NT2/D1 (cell line): ENCODE measurements around the gene CCDC154.

Experiments used
- DNase-seq: peaks from one replicate; pipeline ENCODE4 v3.0.0-alpha.2; 2011; ENCODE audit warnings: low read depth, low spot score
- H3K27me3 ChIP-seq: 2 replicates; pipeline ENCODE4 v1.6.0; 2011; ENCODE audit warnings: mild to moderate bottlenecking; ENCODE audit not compliant: insufficient read length, insufficient read depth
- H3K36me3 ChIP-seq: 2 replicates; pipeline ENCODE4 v1.6.1; 2011; ENCODE audit warnings: mild to moderate bottlenecking, low read length, mixed read lengths; ENCODE audit not compliant: insufficient read depth, insufficient read length
- H3K4me1 ChIP-seq: 2 replicates; pipeline ENCODE4 v1.5.1; 2011; ENCODE audit not compliant: insufficient read depth, insufficient read length
- H3K4me3 ChIP-seq: 2 replicates; pipeline ENCODE4 v1.5.1; 2011; ENCODE audit warnings: low read depth; ENCODE audit not compliant: insufficient read length
- H3K9ac ChIP-seq: 2 replicates; pipeline ENCODE4 v1.6.0; 2011; ENCODE audit warnings: low read depth; ENCODE audit not compliant: insufficient read length
- H3K9me3 ChIP-seq: 2 replicates; pipeline ENCODE4 v1.5.1; 2011; ENCODE audit warnings: mild to moderate bottlenecking, low read length; ENCODE audit not compliant: insufficient read depth
- SUZ12 ChIP-seq: IDR thresholded peaks from 2 replicates; pipeline ENCODE4 v1.6.1; 2011; ENCODE audit not compliant: insufficient read length, insufficient read depth; ENCODE audit errors: extremely low read depth
- YY1 ChIP-seq: IDR thresholded peaks from 2 replicates; pipeline ENCODE4 v1.6.1; 2011; ENCODE audit not compliant: insufficient read length, insufficient read depth
- ZNF274 ChIP-seq: IDR thresholded peaks from 2 replicates; pipeline ENCODE4 v1.6.1; 2011; ENCODE audit warnings: mild to moderate bottlenecking, low read depth, low read length

The CCDC154 gene, protein sequence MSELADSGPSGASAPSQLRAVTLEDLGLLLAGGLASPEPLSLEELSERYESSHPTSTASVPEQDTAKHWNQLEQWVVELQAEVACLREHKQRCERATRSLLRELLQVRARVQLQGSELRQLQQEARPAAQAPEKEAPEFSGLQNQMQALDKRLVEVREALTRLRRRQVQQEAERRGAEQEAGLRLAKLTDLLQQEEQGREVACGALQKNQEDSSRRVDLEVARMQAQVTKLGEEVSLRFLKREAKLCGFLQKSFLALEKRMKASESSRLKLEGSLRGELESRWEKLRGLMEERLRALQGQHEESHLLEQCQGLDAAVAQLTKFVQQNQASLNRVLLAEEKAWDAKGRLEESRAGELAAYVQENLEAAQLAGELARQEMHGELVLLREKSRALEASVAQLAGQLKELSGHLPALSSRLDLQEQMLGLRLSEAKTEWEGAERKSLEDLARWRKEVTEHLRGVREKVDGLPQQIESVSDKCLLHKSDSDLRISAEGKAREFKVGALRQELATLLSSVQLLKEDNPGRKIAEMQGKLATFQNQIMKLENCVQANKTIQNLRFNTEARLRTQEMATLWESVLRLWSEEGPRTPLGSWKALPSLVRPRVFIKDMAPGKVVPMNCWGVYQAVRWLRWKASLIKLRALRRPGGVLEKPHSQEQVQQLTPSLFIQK

GRCh38 chr16:1443980-1444729, at the start of gene CCDC154:
Gene CCDC154, minus strand, starts transcription at chr16:1444556. Its CDS starts 234 bp downstream, at chr16:1444322.
- peaks cover 37% of the 10 kb centered on the region for H3K36me3 ChIP-seq
- no peaks in the 10 kb centered on the region for H3K27me3 ChIP-seq
- H3K4me1 ChIP-seq, result peaks cover 4% of the 10 kb centered on the region
- H3K4me3 ChIP-seq, result no peak within 1 kb of the TSS
- H3K9me3 ChIP-seq, result no peaks in the 10 kb centered on the region
- no peak within 1 kb of the TSS for H3K9ac ChIP-seq
- no peak for DNase-seq
- TF ChIP-seq ZNF274 (no peak), SUZ12 (no peak), YY1 (no peak)

GRCh38 chr16:1493746-1494094, 49.4 kb upstream of the CCDC154 start:
- Histone ChIP-seq H3K9me3 (no peaks in the 10 kb centered on the region), H3K36me3 (peaks cover 47% of the 10 kb centered on the region), H3K4me1 (peaks cover 17% of the 10 kb centered on the region), H3K27me3 (no peaks in the 10 kb centered on the region), H3K4me3 (peak overlapping the region; percentile 82), H3K9ac (peak overlapping the region; percentile 98)
- TF ChIP-seq SUZ12 (no peak), YY1 (no peak), ZNF274 (no peak)
- no peak for DNase-seq

DNA sequence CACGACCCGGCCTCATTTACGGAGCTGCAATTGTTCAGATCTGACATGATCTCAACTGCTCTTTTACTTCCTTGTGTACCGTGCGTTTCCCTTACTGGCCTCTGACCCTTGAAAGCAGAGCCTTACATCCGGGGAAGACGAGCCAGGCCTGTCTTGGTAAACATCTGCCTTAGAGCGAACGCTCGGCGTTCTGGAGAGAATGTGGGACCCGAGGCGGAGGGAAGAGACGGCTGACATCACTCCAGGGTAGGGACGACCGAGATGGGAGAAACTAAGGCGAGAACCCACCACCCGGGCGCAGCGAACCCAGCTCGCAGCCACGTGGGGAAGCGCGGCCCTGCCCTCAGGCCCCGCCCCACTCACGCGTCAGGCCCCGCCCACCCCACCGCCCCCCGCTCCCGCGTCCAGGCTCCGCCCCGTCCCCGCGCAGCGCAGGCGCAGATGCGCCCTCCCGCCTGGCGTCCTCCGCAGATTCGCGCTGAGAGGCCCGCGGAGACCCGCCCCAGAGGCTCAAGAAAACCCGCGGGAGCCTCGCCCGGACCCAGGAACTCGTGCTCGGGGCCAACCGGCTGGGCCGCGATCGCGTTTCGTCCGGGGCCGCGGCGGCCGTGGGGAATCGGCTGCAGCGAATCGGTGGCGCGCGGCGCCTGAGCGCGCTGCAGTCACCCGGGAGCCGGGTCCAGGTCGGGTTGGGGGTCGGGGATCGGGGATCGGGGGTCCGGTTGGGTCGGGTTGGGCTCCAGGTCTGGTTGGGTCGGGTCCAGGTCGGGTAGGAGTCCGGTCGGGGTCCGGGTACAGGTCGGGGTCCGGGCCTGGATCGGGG, 48.8 kb upstream of the CCDC154 start, which contains the start of gene TELO2:
Gene TELO2 (plus strand): TSS at position 438 of the 823 bp plus-strand sequence. CDS start 922 bp downstream, outside the sequence.
- Histone ChIP-seq H3K27me3 (no peaks in the 10 kb centered on the region), H3K4me1 (peaks cover 17% of the 10 kb centered on the region), H3K4me3 (peak within 1 kb of the TSS; percentile 82), H3K36me3 (peaks cover 41% of the 10 kb centered on the region), H3K9ac (peak within 1 kb of the TSS; percentile 98), H3K9me3 (no peaks in the 10 kb centered on the region)
- DNase-seq, result peak; percentile 65
- no peak for TF ChIP-seq ZNF274
- TF ChIP-seq YY1, result no peak

GRCh38 chr16:1492082-1492922, 47.9 kb upstream of the CCDC154 start:
- Histone ChIP-seq H3K36me3 (peaks cover 33% of the 10 kb centered on the region), H3K4me1 (peaks cover 17% of the 10 kb centered on the region), H3K27me3 (no peaks in the 10 kb centered on the region), H3K9me3 (no peaks in the 10 kb centered on the region), H3K9ac (peak overlapping the region; percentile 84), H3K4me3 (peak overlapping the region; percentile 82)
- DNase-seq, result no peak
- TF ChIP-seq YY1 (no peak), ZNF274 (no peak), SUZ12 (no peak)

DNA sequence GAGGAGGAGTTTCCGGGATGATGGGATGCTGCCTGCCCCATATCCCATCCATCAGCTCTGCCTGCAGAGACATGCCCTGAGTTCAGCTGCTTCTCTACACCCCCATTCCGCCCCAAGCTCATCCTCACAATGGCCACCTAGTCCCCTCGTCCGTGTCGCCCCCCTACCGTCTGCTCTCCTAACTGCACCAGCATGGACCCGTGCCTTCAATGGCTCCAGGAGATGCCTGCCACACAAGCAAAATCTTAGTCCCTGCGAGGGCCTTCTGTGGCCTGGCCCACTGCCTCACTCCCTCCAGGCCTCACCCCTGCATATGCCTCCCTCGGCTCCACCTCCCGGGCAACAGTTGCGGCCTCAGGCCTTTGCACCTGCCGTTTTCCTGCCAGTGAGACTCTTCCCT, 47.0 kb upstream of the CCDC154 start:
- Histone ChIP-seq H3K4me1 (peaks cover 15% of the 10 kb centered on the region), H3K9ac (peak overlapping the region; percentile 47), H3K9me3 (no peaks in the 10 kb centered on the region), H3K36me3 (peaks cover 23% of the 10 kb centered on the region), H3K27me3 (no peaks in the 10 kb centered on the region), H3K4me3 (no peak overlapping the region)
- TF ChIP-seq YY1 (no peak), ZNF274 (no peak), SUZ12 (no peak)
- no peak for DNase-seq

GRCh38 chr16:1489077-1489476, 44.7 kb upstream of the CCDC154 start:
- Histone ChIP-seq H3K4me3 (no peak overlapping the region), H3K4me1 (peaks cover 5% of the 10 kb centered on the region), H3K9ac (no peak overlapping the region), H3K36me3 (peaks cover under 1% of the 10 kb centered on the region), H3K9me3 (no peaks in the 10 kb centered on the region), H3K27me3 (no peaks in the 10 kb centered on the region)
- DNase-seq, result no peak
- no peak for TF ChIP-seq YY1
- TF ChIP-seq ZNF274, result no peak
- TF ChIP-seq SUZ12, result no peak
